HepG2 (cell line): ENCODE measurements around the gene DAB2IP. TPM values are rescaled to one million over a fixed set of nuclear protein-coding genes. Genes with fewer than 3 reads are reported as not detected.

Experiments
- ATAC-seq: fragments of 200-7000 bp; cut with Tn5 transposase; 3 replicates; pipeline ENCODE4 v1.9.1; 2020; ENCODE audit warnings: mild to moderate bottlenecking, moderate library complexity
- BruUV-seq: library from RNA; stranded (reverse); fragments of 400-500 nt; replicated peaks from 2 replicates; lab custom pipeline; 2021; lab: Mats Ljungman, UMichigan
- CTCF ChIA-PET: fragments of 300-600 bp; formaldehyde crosslinking; extraction: SDS; loops from one replicate; lab custom pipeline; 2021; ENCODE audit warnings: low total read pairs, inconsistent platforms, low intra/inter-chr PET ratio; lab: Yijun Ruan, JAX
- POLR2A ChIA-PET: fragments of 350-600 bp; sonication (Branson Sonifier 250); formaldehyde crosslinking; loops from one replicate; lab custom pipeline; 2020; ENCODE audit warnings: antibody characterized with exemption, inconsistent platforms; lab: Yijun Ruan, JAX
- DNase-seq: peaks from one replicate; pipeline ENCODE4 v3.0.0-alpha.2; 2015; ENCODE audit warnings: low spot score
- FAIRE-seq: peaks from 3 replicates; lab custom pipeline; 2011; peaks lifted over from hg19 to GRCh38; lab: Jason Lieb, UNC
- H2AFZ ChIP-seq: one replicate; pipeline ENCODE4 v1.6.1; 2011; ENCODE audit warnings: low read length, inconsistent platforms
- H3K27ac ChIP-seq: fragments of 300-600 bp; 3 replicates; pipeline ENCODE4 v1.8.0; 2011; ENCODE audit warnings: mixed run types, mild to moderate bottlenecking, mixed read lengths, low read length, inconsistent platforms; ENCODE audit not compliant: insufficient read depth; ENCODE audit errors: extremely low read length
- H3K27me3 ChIP-seq, 2 experiments: fragments of 200-600 bp in 1 of 2; 2 replicates in 1 of 2; 3 replicates in 1 of 2; pipeline versions ENCODE4 v1.6.0 to v1.8.0; 2011; ENCODE audit warnings: low read length in 2 of 2, mild to moderate bottlenecking in 2 of 2, moderate library complexity in 2 of 2, inconsistent platforms in 1 of 2; ENCODE audit not compliant: insufficient read depth in 2 of 2, control insufficient read depth in 1 of 2
- H3K36me3 ChIP-seq, 2 experiments: fragments of 200-600 bp in 1 of 2; replicated peaks in 1 of 2; 2 replicates in 1 of 2; 3 replicates in 1 of 2; pipeline versions ENCODE4 v1.5.1 to v1.8.0; 2011; ENCODE audit warnings: low read length in 2 of 2, inconsistent platforms in 1 of 2; ENCODE audit not compliant: insufficient read depth in 2 of 2, control insufficient read depth in 1 of 2
- H3K4me1 ChIP-seq: 2 replicates; pipeline ENCODE4 v1.5.1; 2012; ENCODE audit warnings: low read length, inconsistent platforms; ENCODE audit not compliant: insufficient read depth
- H3K4me2 ChIP-seq: 2 replicates; pipeline ENCODE4 v1.6.0; 2011; ENCODE audit warnings: low read depth, low read length, inconsistent platforms
- H3K4me3 ChIP-seq, 3 experiments: fragments of 200-600 bp in 1 of 3; sonication (generic), shearing (Covaris generic) in 1 of 3; replicated peaks in 1 of 3; 2 replicates each; pipeline ENCODE4 v1.5.1; 2011 to 2016; ENCODE audit warnings: low read length in 3 of 3, inconsistent platforms in 2 of 3, low read depth in 2 of 3, mild to moderate bottlenecking in 2 of 3, control low read depth in 1 of 3, mixed read lengths in 1 of 3; ENCODE audit not compliant: insufficient read depth in 1 of 3
- H3K79me2 ChIP-seq: one replicate; pipeline ENCODE4 v1.6.1; 2011; ENCODE audit warnings: low read length, inconsistent platforms; ENCODE audit not compliant: insufficient read depth
- H3K9ac ChIP-seq: 2 replicates; pipeline ENCODE4 v1.6.0; 2011; ENCODE audit warnings: mild to moderate bottlenecking, low read depth, low read length, inconsistent platforms; ENCODE audit not compliant: insufficient read depth
- H3K9me3 ChIP-seq: 2 replicates; pipeline ENCODE4 v1.5.1; 2012; ENCODE audit warnings: mild to moderate bottlenecking, low read length
- H4K20me1 ChIP-seq: 2 replicates; pipeline ENCODE4 v1.6.0; 2011; ENCODE audit warnings: inconsistent platforms, mild to moderate bottlenecking, low read length, moderate library complexity; ENCODE audit not compliant: insufficient read depth
- CBFB ChIP-seq: sonication (generic); formaldehyde crosslinking; IDR thresholded peaks from 2 replicates; pipeline ENCODE4 v1.4.0; 2020; ENCODE audit warnings: missing genetic modification reagents
- GABPA ChIP-seq, 2 experiments: IDR thresholded peaks; 2 replicates each; pipeline ENCODE4 v1.6.1; 2011 to 2016; ENCODE audit warnings: low read depth in 2 of 2, low read length in 1 of 2, missing biosample characterization in 1 of 2, missing genetic modification characterization in 1 of 2
- GATAD1 ChIP-seq: IDR thresholded peaks from 2 replicates; pipeline ENCODE4 v1.6.1; 2016; ENCODE audit warnings: missing genetic modification reagents, missing compliant biosample characterization
- HNRNPL ChIP-seq: fragments of 200-400 bp; formaldehyde crosslinking; IDR thresholded peaks from 2 replicates; pipeline ENCODE4 v1.6.1; 2017; ENCODE audit warnings: mild to moderate bottlenecking, low read depth, low read length
- KLF6 ChIP-seq: IDR thresholded peaks from 2 replicates; pipeline ENCODE4 v1.8.0; 2016; ENCODE audit warnings: missing biosample characterization, missing genetic modification reagents
- MIER2 ChIP-seq: IDR thresholded peaks from 2 replicates; pipeline ENCODE4 v1.6.1; 2016; ENCODE audit warnings: missing biosample characterization, missing genetic modification reagents
- NR2F2 ChIP-seq: IDR thresholded peaks from 2 replicates; pipeline ENCODE4 v1.6.1; 2012; ENCODE audit warnings: low read depth, inconsistent platforms, borderline replicate concordance
- PHB2 ChIP-seq: fragments of 450-650 bp; IDR thresholded peaks from 2 replicates; pipeline ENCODE4 v1.6.1; 2018; ENCODE audit not compliant: partially characterized antibody
- POLR2AphosphoS5 ChIP-seq: IDR thresholded peaks from 2 replicates; pipeline ENCODE4 v1.6.1; 2012; ENCODE audit warnings: low read depth, low read length
- RBAK ChIP-seq: sonication (generic); formaldehyde crosslinking; IDR thresholded peaks from 2 replicates; pipeline ENCODE4 v1.5.1; 2020; ENCODE audit warnings: mild to moderate bottlenecking, missing genetic modification reagents
- SALL1 ChIP-seq: sonication (generic); formaldehyde crosslinking; IDR thresholded peaks from 2 replicates; pipeline ENCODE4 v1.8.0; 2022; ENCODE audit warnings: mild to moderate bottlenecking, missing genetic modification reagents
- SP4 ChIP-seq: sonication (generic); formaldehyde crosslinking; IDR thresholded peaks from 2 replicates; pipeline ENCODE4 v1.8.1; 2023; ENCODE audit warnings: mild to moderate bottlenecking, missing genetic modification reagents
- TBP ChIP-seq: sonication (generic); formaldehyde crosslinking; IDR thresholded peaks from 2 replicates; pipeline ENCODE4 v1.5.0; 2020; ENCODE audit warnings: missing genetic modification reagents
- ZMYM4 ChIP-seq: sonication (generic); formaldehyde crosslinking; IDR thresholded peaks from 2 replicates; pipeline ENCODE4 v1.8.1; 2023; ENCODE audit warnings: mild to moderate bottlenecking, missing genetic modification reagents
- ZNF451 ChIP-seq: sonication (generic); formaldehyde crosslinking; IDR thresholded peaks from 2 replicates; pipeline ENCODE4 v1.5.0; 2020; ENCODE audit warnings: mild to moderate bottlenecking, missing genetic modification reagents
- ZNF543 ChIP-seq: sonication (generic); formaldehyde crosslinking; IDR thresholded peaks from 2 replicates; pipeline ENCODE4 v1.4.0; 2020; ENCODE audit warnings: mild to moderate bottlenecking, missing genetic modification reagents
- ZSCAN9 ChIP-seq: IDR thresholded peaks from 2 replicates; pipeline ENCODE4 v1.6.1; 2016; ENCODE audit warnings: borderline replicate concordance
- WGBS: methylation state at CpG from one replicate; pipeline ENCODE4 v1.1.6; 2017; ENCODE audit warnings: low lambda C conversion rate; 5-methylcytosine and 5-hydroxymethylcytosine counted together
- in situ Hi-C: cut with HindIII; loops from 2 replicates; pipeline ENCODE4 v1.10.0; 2017; ENCODE audit warnings: low pct_unique_long_range_greater_than_20kb; ENCODE audit not compliant: extremely low pct_ligation_motif_present
- intact Hi-C: fragments of 100-400 bp; cut with micrococcal nuclease; formaldehyde crosslinking; loops from one replicate; pipeline ENCODE4 v1.10.0; 2022; ENCODE audit not compliant: unreplicated experiment
- polyA plus RNA-seq, 8 experiments: library from polyadenylated mRNA; depleted of rRNA in 3 of 8; stranded (reverse) in 7 of 8; unstranded in 1 of 8; fragments of >200 nt; fragmentation: Illumina TruSeq in 4 of 8; extraction: Trizol in 4 of 8; gene quantifications; 2 replicates each; pipeline versions ENCODE4 v1.2.1 to v1.2.3, GENCODE V29; 2011 to 2016; ENCODE audit warnings: low read depth in 4 of 8, missing spikeins in 1 of 8, mixed read lengths in 1 of 8; ENCODE audit not compliant: insufficient read depth in 1 of 8
- total RNA-seq, 5 experiments: library from RNA; depleted of rRNA; stranded (reverse); fragments of >200 nt; fragmentation: Illumina TruSeq; extraction: Trizol; gene quantifications; 2 replicates each; pipeline ENCODE4 v1.2.3, GENCODE V29; 2016; ENCODE audit warnings: low read depth in 1 of 5
- TF ChIP-seq, protein P1 (sequence below): sonication (generic); formaldehyde crosslinking; IDR thresholded peaks from 2 replicates; pipeline ENCODE4 v1.4.0; 2020; ENCODE audit warnings: missing genetic modification reagents
- TF ChIP-seq, protein P2 (sequence below): sonication (generic); formaldehyde crosslinking; IDR thresholded peaks from 2 replicates; pipeline ENCODE4 v1.5.1; 2020; ENCODE audit warnings: mild to moderate bottlenecking, moderate library complexity, missing genetic modification reagents
- TF ChIP-seq, protein P3 (sequence below), 2 experiments: sonication (generic) in 1 of 2; formaldehyde crosslinking in 1 of 2; IDR thresholded peaks; 2 replicates each; pipeline versions ENCODE4 v1.4.0 to v1.6.1; 2018 to 2020; ENCODE audit warnings: missing genetic modification reagents in 2 of 2, borderline replicate concordance in 1 of 2, low read depth in 1 of 2, mild to moderate bottlenecking in 1 of 2, missing biosample characterization in 1 of 2

The DAB2IP gene
- total and polyA plus RNA-seq, 2 of the 13 experiments (the other 11 are each of a cell fraction or from before 2014, with no cell fraction given): 25.3 to 37.9 TPM

DNA sequence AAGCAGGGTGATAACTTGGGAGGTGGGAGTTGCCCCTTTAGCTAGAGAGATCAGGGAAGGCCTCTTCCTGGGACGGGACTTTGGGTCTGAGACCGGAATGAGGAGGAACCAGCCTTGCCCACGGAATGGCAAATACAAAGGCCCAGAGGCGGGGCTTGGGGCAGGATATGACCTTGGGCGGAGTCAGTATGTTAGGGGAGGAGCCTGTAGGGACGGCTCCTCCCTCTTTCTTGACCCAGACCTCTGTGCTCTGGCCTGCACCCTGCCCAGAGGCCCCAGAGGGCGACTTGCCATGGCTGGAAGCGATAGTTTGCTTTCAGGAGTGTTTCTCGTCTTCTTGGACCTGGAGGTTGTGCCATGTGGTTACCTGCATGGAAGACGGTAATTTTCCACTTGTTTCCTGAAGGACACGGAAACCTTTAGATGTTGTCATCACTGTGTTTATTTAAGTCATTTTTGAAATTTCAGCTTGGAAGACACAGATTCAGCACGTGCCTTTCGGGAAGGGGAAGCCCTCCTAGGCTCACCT lies 85.6 kb downstream of the DAB2IP start:
- intact Hi-C loops: loop anchor here (1.0 to 5.0 kb wide), 2 partner anchors 124 to 240 kb away; no protein-coding TSS in a partner anchor
- 3% methylated on average over 8 of the region's 13 CpGs for WGBS
- no peaks in the 10 kb centered on the region; a peak in 1 of 5 replicates for H3K27me3 ChIP-seq
- no TSS peak for BruUV-seq
- ChIA-PET POLR2A (interaction anchor here (1.0 to 5.0 kb wide), 4 partner anchors 10 to 96 kb away, joined by 3 to 49 read pairs (median 6); no protein-coding TSS in a partner anchor), CTCF (no interaction called here)
- peak overlapping the region; percentile 92 for H3K4me2 ChIP-seq
- H3K79me2 ChIP-seq: peaks cover 49% of the 10 kb centered on the region
- peak overlapping the region; percentile 75 for H3K27ac ChIP-seq
- H3K4me3 ChIP-seq: peak overlapping the region; percentile 67 to 88 (median 83)
- H3K36me3 ChIP-seq: no peaks in the 10 kb centered on the region; a peak in 1 of 5 replicates
- in situ Hi-C loops: loop anchor here (25.0 kb wide), 1 partner anchor 250 kb away; no protein-coding TSS in a partner anchor
- H3K9ac ChIP-seq: peak overlapping the region; percentile 81
- no peaks in the 10 kb centered on the region for H3K9me3 ChIP-seq
- DNase-seq (peak; percentile 78), FAIRE-seq (peak; percentile 96), ATAC-seq (peak; percentile 69)
- H4K20me1 ChIP-seq: no peaks in the 10 kb centered on the region
- H2AFZ ChIP-seq: peak overlapping the region; percentile 39
- peaks cover 56% of the 10 kb centered on the region for H3K4me1 ChIP-seq
- TF ChIP-seq MIER2 (0 out of 2 replicates have a peak, but pooled peaks have one; percentile 12), TBP (CRISPR knock-in tag) (no peak), NR2F2 (0 out of 2 replicates have a peak, but pooled peaks have one; percentile 50), SALL1 (CRISPR knock-in tag) (peak; percentile 36), ZMYM4 (CRISPR knock-in tag) (0 out of 2 replicates have a peak, but pooled peaks have one; percentile 29), ZNF451 (CRISPR knock-in tag) (no peak; the same call in 1 of the 2 replicates), HNRNPL (0 out of 2 replicates have a peak, but pooled peaks have one; percentile 46), CBFB (no peak), POLR2AphosphoS5 (peak; percentile 88), SP4 (CRISPR knock-in tag) (peak; percentile 66; the same call in 1 of the 2 replicates), KLF6 (CRISPR knock-in tag) (peak; percentile 45; the same call in 1 of the 2 replicates), GATAD1 (CRISPR knock-in tag) (no peak; the same call in 1 of the 2 replicates), PHB2 (no peak), GABPA (IDR thresholded peaks at IDR 0.05; ENCODE audit: low read depth, low read length) (no peak), GABPA (CRISPR knock-in tag; IDR thresholded peaks at IDR 0.05; ENCODE audit: low read depth) (peak; percentile 47), ZNF543 (no peak; the same call in 1 of the 2 replicates), ZSCAN9 (CRISPR knock-in tag) (peak; percentile 63; the same call in 1 of the 2 replicates), RBAK (no peak)
- TF ChIP-seq, protein P1, sequence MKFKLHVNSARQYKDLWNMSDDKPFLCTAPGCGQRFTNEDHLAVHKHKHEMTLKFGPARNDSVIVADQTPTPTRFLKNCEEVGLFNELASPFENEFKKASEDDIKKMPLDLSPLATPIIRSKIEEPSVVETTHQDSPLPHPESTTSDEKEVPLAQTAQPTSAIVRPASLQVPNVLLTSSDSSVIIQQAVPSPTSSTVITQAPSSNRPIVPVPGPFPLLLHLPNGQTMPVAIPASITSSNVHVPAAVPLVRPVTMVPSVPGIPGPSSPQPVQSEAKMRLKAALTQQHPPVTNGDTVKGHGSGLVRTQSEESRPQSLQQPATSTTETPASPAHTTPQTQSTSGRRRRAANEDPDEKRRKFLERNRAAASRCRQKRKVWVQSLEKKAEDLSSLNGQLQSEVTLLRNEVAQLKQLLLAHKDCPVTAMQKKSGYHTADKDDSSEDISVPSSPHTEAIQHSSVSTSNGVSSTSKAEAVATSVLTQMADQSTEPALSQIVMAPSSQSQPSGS (CRISPR knock-in tag): peak; percentile 25; the same call in 1 of the 2 replicates
- TF ChIP-seq, protein P2, sequence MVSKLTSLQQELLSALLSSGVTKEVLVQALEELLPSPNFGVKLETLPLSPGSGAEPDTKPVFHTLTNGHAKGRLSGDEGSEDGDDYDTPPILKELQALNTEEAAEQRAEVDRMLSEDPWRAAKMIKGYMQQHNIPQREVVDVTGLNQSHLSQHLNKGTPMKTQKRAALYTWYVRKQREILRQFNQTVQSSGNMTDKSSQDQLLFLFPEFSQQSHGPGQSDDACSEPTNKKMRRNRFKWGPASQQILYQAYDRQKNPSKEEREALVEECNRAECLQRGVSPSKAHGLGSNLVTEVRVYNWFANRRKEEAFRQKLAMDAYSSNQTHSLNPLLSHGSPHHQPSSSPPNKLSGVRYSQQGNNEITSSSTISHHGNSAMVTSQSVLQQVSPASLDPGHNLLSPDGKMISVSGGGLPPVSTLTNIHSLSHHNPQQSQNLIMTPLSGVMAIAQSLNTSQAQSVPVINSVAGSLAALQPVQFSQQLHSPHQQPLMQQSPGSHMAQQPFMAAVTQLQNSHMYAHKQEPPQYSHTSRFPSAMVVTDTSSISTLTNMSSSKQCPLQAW (CRISPR knock-in tag): peak; percentile 28; the same call in 1 of the 2 replicates
- TF ChIP-seq, protein P3, sequence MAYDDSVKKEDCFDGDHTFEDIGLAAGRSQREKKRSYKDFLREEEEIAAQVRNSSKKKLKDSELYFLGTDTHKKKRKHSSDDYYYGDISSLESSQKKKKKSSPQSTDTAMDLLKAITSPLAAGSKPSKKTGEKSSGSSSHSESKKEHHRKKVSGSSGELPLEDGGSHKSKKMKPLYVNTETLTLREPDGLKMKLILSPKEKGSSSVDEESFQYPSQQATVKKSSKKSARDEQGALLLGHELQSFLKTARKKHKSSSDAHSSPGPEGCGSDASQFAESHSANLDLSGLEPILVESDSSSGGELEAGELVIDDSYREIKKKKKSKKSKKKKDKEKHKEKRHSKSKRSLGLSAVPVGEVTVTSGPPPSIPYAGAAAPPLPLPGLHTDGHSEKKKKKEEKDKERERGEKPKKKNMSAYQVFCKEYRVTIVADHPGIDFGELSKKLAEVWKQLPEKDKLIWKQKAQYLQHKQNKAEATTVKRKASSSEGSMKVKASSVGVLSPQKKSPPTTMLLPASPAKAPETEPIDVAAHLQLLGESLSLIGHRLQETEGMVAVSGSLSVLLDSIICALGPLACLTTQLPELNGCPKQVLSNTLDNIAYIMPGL (CRISPR knock-in tag; IDR thresholded peaks at IDR 0.05; ENCODE audit: borderline replicate concordance in 1 of 2, low read depth in 1 of 2): peak in 1 of 2 experiments; percentile 54; a peak in 2 of 4 replicates
